RWPE2 (cell line): Measurements from ENCODE around the gene RTP3.

Experiments used
- ATAC-seq: fragments of 200-7000 bp; cut with Tn5 transposase; 3 replicates; pipeline ENCODE4 v1.9.1; 2021; ENCODE audit warnings: low read depth
- DNase-seq: peaks from one replicate; pipeline ENCODE4 v3.0.0-alpha.2; 2020; ENCODE audit warnings: low spot score
- H3K27ac ChIP-seq: fragments of 450-650 bp; 2 replicates; pipeline ENCODE4 v1.5.1; 2017; ENCODE audit warnings: mild to moderate bottlenecking; ENCODE audit not compliant: poor library complexity, severe bottlenecking
- H3K27me3 ChIP-seq: fragments of 250-450 bp; sonication (Bioruptor Pico); 2 replicates; pipeline ENCODE4 v1.5.1; 2021; ENCODE audit warnings: mild to moderate bottlenecking, moderate library complexity; ENCODE audit not compliant: insufficient read depth, poor library complexity, severe bottlenecking
- H3K36me3 ChIP-seq: fragments of 250-450 bp; sonication (Bioruptor Pico); 2 replicates; pipeline ENCODE4 v1.5.1; 2020; ENCODE audit warnings: low read depth, mild to moderate bottlenecking, moderate library complexity
- H3K4me1 ChIP-seq: fragments of 250-450 bp; sonication (Bioruptor Pico); 2 replicates; pipeline ENCODE4 v1.5.1; 2021; ENCODE audit warnings: mild to moderate bottlenecking, moderate library complexity; ENCODE audit not compliant: insufficient read depth, poor library complexity, severe bottlenecking
- H3K4me3 ChIP-seq: fragments of 250-450 bp; sonication (Bioruptor Pico); 2 replicates; pipeline ENCODE4 v1.5.1; 2021; ENCODE audit warnings: mild to moderate bottlenecking, moderate library complexity; ENCODE audit not compliant: severe bottlenecking
- H3K9me3 ChIP-seq: fragments of 250-450 bp; sonication (Bioruptor Pico); 2 replicates; pipeline ENCODE4 v1.5.1; 2021; ENCODE audit warnings: mild to moderate bottlenecking, moderate library complexity; ENCODE audit not compliant: severe bottlenecking
- TF ChIP-seq, protein P1 (sequence below): fragments of 450-650 bp; IDR thresholded peaks from one replicate; pipeline ENCODE4 v1.5.1; 2017; ENCODE audit warnings: mild to moderate bottlenecking, moderate library complexity; ENCODE audit not compliant: poor library complexity, severe bottlenecking

The RTP3 gene

DNA sequence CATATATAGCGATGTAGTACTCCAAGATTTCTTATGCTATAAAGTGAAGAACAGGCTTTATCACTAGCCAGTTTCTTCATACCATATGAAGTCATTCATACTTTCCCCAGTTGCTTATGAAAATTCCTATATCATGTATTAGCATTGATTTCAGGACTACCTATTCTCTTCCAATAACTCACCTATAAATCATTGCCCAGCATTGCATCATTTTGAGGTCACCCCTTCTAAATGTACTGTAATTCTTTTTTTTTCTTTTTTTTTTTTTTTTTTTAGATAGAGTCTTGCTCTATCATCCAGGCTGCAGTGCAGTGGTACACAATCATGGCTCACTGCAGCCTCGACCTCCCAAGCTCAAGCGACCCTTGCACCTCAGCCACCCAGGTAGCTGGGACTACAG is 27.1 kb downstream of the RTP3 start:
- H3K36me3 ChIP-seq, result no peaks in the 10 kb centered on the region
- peaks cover 7% of the 10 kb centered on the region for H3K4me1 ChIP-seq
- no peak overlapping the region for H3K27ac ChIP-seq
- H3K9me3 ChIP-seq, result no peaks in the 10 kb centered on the region
- H3K27me3 ChIP-seq, result no peaks in the 10 kb centered on the region
- no peak overlapping the region for H3K4me3 ChIP-seq
- ATAC-seq, result no peak
- TF ChIP-seq, protein P1, sequence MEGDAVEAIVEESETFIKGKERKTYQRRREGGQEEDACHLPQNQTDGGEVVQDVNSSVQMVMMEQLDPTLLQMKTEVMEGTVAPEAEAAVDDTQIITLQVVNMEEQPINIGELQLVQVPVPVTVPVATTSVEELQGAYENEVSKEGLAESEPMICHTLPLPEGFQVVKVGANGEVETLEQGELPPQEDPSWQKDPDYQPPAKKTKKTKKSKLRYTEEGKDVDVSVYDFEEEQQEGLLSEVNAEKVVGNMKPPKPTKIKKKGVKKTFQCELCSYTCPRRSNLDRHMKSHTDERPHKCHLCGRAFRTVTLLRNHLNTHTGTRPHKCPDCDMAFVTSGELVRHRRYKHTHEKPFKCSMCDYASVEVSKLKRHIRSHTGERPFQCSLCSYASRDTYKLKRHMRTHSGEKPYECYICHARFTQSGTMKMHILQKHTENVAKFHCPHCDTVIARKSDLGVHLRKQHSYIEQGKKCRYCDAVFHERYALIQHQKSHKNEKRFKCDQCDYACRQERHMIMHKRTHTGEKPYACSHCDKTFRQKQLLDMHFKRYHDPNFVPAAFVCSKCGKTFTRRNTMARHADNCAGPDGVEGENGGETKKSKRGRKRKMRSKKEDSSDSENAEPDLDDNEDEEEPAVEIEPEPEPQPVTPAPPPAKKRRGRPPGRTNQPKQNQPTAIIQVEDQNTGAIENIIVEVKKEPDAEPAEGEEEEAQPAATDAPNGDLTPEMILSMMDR, result no peak
- DNase-seq, result no peak

- TF ChIP-seq, protein P1, result no peak
- ATAC-seq, result peak; percentile 71
- no peaks in the 10 kb centered on the region for H3K4me1 ChIP-seq
- no peaks in the 10 kb centered on the region for H3K9me3 ChIP-seq
- no peak overlapping the region for H3K4me3 ChIP-seq
- no peaks in the 10 kb centered on the region for H3K27me3 ChIP-seq
- no peak for DNase-seq
- H3K36me3 ChIP-seq, result no peaks in the 10 kb centered on the region
- H3K27ac ChIP-seq, result no peak overlapping the region
These were observed 29.5 kb downstream of the RTP3 start for GRCh38 chr3:46527239-46527638.

GRCh38 chr3:46533091-46533490 is 35.3 kb downstream of the RTP3 start:
- H3K27me3 ChIP-seq, result no peaks in the 10 kb centered on the region
- TF ChIP-seq, protein P1, result no peak

DNA sequence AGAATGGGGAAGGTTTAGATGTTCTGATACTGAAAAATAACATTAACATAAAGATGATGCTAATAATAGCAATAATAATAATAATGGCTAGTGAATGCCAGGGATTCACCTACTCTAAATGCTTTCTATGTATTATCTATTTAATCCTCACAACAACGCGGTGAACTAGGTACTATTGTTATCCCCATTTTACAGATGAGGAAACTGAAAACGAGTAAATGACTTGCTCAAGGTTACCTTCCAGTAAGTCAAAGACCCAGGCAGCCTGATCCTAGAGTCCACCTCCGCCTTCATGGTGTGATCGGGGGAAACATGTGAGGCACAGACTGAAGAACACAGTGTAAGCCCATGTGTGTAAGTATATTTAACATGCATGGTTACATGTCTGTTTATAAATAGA is 38.0 kb downstream of the RTP3 start:
- Histone ChIP-seq H3K4me1 (no peaks in the 10 kb centered on the region), H3K36me3 (no peaks in the 10 kb centered on the region), H3K27ac (no peak overlapping the region), H3K9me3 (no peaks in the 10 kb centered on the region), H3K4me3 (no peak overlapping the region), H3K27me3 (no peaks in the 10 kb centered on the region)
- DNase-seq (no peak), ATAC-seq (no peak)
- TF ChIP-seq, protein P1, result no peak

More at GRCh38 chr3:46533091-46533490, 35.3 kb downstream of the RTP3 start:
- Histone ChIP-seq H3K9me3 (no peaks in the 10 kb centered on the region), H3K4me1 (no peaks in the 10 kb centered on the region), H3K36me3 (no peaks in the 10 kb centered on the region), H3K4me3 (no peak overlapping the region), H3K27ac (no peak overlapping the region)
- ATAC-seq (no peak), DNase-seq (no peak)

DNA sequence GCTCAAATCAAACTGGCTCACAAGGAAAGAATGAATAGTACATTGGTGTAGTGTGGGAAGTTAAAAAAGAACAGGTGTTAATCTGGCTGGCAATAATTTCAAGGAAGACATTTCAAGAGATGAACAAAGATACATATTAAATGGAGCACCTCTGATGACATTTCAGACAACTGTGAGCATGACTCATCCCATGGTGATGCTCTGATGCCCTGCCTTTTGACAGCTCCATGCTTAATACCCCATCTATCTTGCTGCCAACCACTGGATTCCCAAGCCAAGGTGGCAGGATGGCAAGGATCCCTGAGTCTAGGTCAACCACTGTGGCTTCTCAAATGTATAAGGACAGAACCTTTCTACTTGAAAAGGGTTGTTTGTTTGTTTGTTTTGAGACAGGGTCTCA is 39.0 kb downstream of the RTP3 start:
- Histone ChIP-seq H3K27ac (no peak overlapping the region), H3K4me3 (no peak overlapping the region), H3K9me3 (no peaks in the 10 kb centered on the region), H3K36me3 (no peaks in the 10 kb centered on the region), H3K27me3 (no peaks in the 10 kb centered on the region), H3K4me1 (no peaks in the 10 kb centered on the region)
- ATAC-seq (no peak), DNase-seq (no peak)
- TF ChIP-seq, protein P1, result no peak
